ENCODE results near the gene TMEM185B. TPM values are rescaled to one million over a fixed set of nuclear protein-coding genes. Genes with fewer than 3 reads are reported as not detected.

TMEM185B gene
- total and polyA plus RNA-seq, 10 of the 15 experiments (the other 5 are each of a cell fraction or from before 2014, with no cell fraction given): 2.4 to 20.9 (median 14.5) TPM

GRCh38 chr2:120208381-120209353 is 14.5 kb downstream of the TMEM185B start:
- H3K36me3 ChIP-seq (ENCODE audit: control insufficient read depth in 2 of 2, insufficient read depth in 2 of 2, low read length in 1 of 2): no peaks in the 10 kb centered on the region
- TF ChIP-seq TCF3 (IDR thresholded peaks at IDR 0.05; ENCODE audit: borderline replicate concordance, insufficient read depth, low read depth, low read length): no peak
- no peak for TF ChIP-seq KLF5 (IDR thresholded peaks at IDR 0.05; ENCODE audit: partially characterized antibody)
- no peak overlapping the region for H3K27ac ChIP-seq (ENCODE audit: control insufficient read depth, insufficient read depth)
- BruUV-seq (replicated peaks): no TSS peak
- H3K27me3 ChIP-seq (replicated peaks in 1 of 2; ENCODE audit: control insufficient read depth in 2 of 2, insufficient read depth in 2 of 2, low read length in 1 of 2): no peaks in the 10 kb centered on the region
- in situ Hi-C loops (cut with MboI): loop anchor here (25.0 kb wide), 1 partner anchor 479 kb away; no protein-coding TSS in a partner anchor
- no peak overlapping the region for H3K4me2 ChIP-seq (ENCODE audit: control insufficient read depth, insufficient read depth)
- no peaks in the 10 kb centered on the region for H3K9me3 ChIP-seq (replicated peaks; ENCODE audit: control insufficient read depth, insufficient read depth, low read length)
- H3K9ac ChIP-seq (ENCODE audit: control insufficient read depth, insufficient read depth, low read length): no peak overlapping the region
- H2AFZ ChIP-seq (ENCODE audit: control insufficient read depth, low read depth, low read length): no peak overlapping the region
- RAD21 ChIA-PET (ENCODE audit: unreplicated experiment): interaction anchor here (6.3 kb wide), 1 partner anchor 104 kb away, joined by 50 read pairs; no protein-coding TSS in a partner anchor
- H3K4me3 ChIP-seq: no peak overlapping the region
- DNase-seq (ENCODE audit: low read depth, low spot score) (no peak), ATAC-seq (no peak), FAIRE-seq (no peak)
- 74% methylated on average over 10 of the region's 10 CpGs for WGBS (ENCODE audit: insufficient coverage, insufficient replicate concordance, low lambda C conversion rate, missing lambda C conversion rate)
- H3K4me1 ChIP-seq (ENCODE audit: control insufficient read depth, insufficient read depth, low read length): peaks cover 11% of the 10 kb centered on the region
- CTCF ChIA-PET: interaction anchor here (1.3 to 6.1 kb wide), 2 partner anchors 33 to 103 kb away, joined by 4 to 63 read pairs; no protein-coding TSS in a partner anchor
- no peaks in the 10 kb centered on the region for H3K79me2 ChIP-seq (ENCODE audit: control insufficient read depth, insufficient read depth, low read length)
- SMC1A ChIA-PET (ENCODE audit: uncharacterized antibody, unreplicated experiment): interaction anchor here (0.8 to 1.8 kb wide), 4 partner anchors 10 to 472 kb away, joined by 3 to 5 read pairs (median 4); no protein-coding TSS in a partner anchor
- POLR2A ChIA-PET: no interaction called here
- intact Hi-C loops (cut with micrococcal nuclease; ENCODE audit: unreplicated experiment): no loop called here
- H4K20me1 ChIP-seq (ENCODE audit: control insufficient read depth, insufficient read depth): no peaks in the 10 kb centered on the region

- no TSS peak for BruUV-seq (replicated peaks)
- ChIA-PET RAD21 (ENCODE audit: unreplicated experiment) (interaction anchor here (6.3 kb wide), 1 partner anchor 106 kb away, joined by 50 read pairs; no protein-coding TSS in a partner anchor), POLR2A (interaction anchor here (0.6 kb wide), 1 partner anchor 105 kb away, joined by 3 read pairs; no protein-coding TSS in a partner anchor), CTCF (interaction anchor here (0.8 to 6.1 kb wide), 7 partner anchors 9 to 118 kb away, joined by 3 to 63 read pairs (median 4); no protein-coding TSS in a partner anchor), SMC1A (ENCODE audit: uncharacterized antibody, unreplicated experiment) (interaction anchor here (1.2 to 3.3 kb wide), 3 partner anchors 10 to 107 kb away, joined by 3 to 29 read pairs (median 4); no protein-coding TSS in a partner anchor)
- ATAC-seq: peak; percentile 86
- WGBS (ENCODE audit: insufficient coverage, insufficient replicate concordance, low lambda C conversion rate, missing lambda C conversion rate): 41% methylated on average over 8 of the region's 8 CpGs
- Histone ChIP-seq H4K20me1 (ENCODE audit: control insufficient read depth, insufficient read depth) (no peaks in the 10 kb centered on the region), H3K4me1 (ENCODE audit: control insufficient read depth, insufficient read depth, low read length) (peaks cover 11% of the 10 kb centered on the region), H3K4me2 (ENCODE audit: control insufficient read depth, insufficient read depth) (no peak overlapping the region), H2AFZ (ENCODE audit: control insufficient read depth, low read depth, low read length) (no peak overlapping the region), H3K27ac (ENCODE audit: control insufficient read depth, insufficient read depth) (no peak overlapping the region), H3K9ac (ENCODE audit: control insufficient read depth, insufficient read depth, low read length) (no peak overlapping the region), H3K9me3 (replicated peaks; ENCODE audit: control insufficient read depth, insufficient read depth, low read length) (no peaks in the 10 kb centered on the region), H3K27me3 (replicated peaks in 1 of 2; ENCODE audit: control insufficient read depth in 2 of 2, insufficient read depth in 2 of 2, low read length in 1 of 2) (no peaks in the 10 kb centered on the region), H3K4me3 (no peak overlapping the region), H3K36me3 (ENCODE audit: control insufficient read depth in 2 of 2, insufficient read depth in 2 of 2, low read length in 1 of 2) (no peaks in the 10 kb centered on the region), H3K79me2 (ENCODE audit: control insufficient read depth, insufficient read depth, low read length) (no peaks in the 10 kb centered on the region)
- no peak for DNase-seq (ENCODE audit: low read depth, low spot score)
- no peak for TF ChIP-seq SMARCA5 (IDR thresholded peaks at IDR 0.05)
- TF ChIP-seq, protein P1, sequence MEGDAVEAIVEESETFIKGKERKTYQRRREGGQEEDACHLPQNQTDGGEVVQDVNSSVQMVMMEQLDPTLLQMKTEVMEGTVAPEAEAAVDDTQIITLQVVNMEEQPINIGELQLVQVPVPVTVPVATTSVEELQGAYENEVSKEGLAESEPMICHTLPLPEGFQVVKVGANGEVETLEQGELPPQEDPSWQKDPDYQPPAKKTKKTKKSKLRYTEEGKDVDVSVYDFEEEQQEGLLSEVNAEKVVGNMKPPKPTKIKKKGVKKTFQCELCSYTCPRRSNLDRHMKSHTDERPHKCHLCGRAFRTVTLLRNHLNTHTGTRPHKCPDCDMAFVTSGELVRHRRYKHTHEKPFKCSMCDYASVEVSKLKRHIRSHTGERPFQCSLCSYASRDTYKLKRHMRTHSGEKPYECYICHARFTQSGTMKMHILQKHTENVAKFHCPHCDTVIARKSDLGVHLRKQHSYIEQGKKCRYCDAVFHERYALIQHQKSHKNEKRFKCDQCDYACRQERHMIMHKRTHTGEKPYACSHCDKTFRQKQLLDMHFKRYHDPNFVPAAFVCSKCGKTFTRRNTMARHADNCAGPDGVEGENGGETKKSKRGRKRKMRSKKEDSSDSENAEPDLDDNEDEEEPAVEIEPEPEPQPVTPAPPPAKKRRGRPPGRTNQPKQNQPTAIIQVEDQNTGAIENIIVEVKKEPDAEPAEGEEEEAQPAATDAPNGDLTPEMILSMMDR (IDR thresholded peaks at IDR 0.05 in 2 of 3, conservative IDR thresholded peaks at IDR 0.05 in 1 of 3; ENCODE audit: control insufficient read depth in 2 of 3, extremely low read depth in 1 of 3, insufficient read depth in 1 of 3, low read depth in 3 of 3, low read length in 3 of 3): peak; percentile 52 to 64 (median 58)
- TF ChIP-seq IRF4 (IDR thresholded peaks at IDR 0.05; ENCODE audit: low read depth, low read length): no peak
- TF ChIP-seq SMC3 (IDR thresholded peaks at IDR 0.05; ENCODE audit: borderline replicate concordance, low read length): peak; percentile 62
- TF ChIP-seq RFX5 (IDR thresholded peaks at IDR 0.05; ENCODE audit: low read depth, low read length): no peak
- TF ChIP-seq NRF1 (conservative IDR thresholded peaks at IDR 0.05; ENCODE audit: low read depth, low read length): no peak
- peak; percentile 55 for TF ChIP-seq RAD21 (IDR thresholded peaks at IDR 0.05; ENCODE audit: insufficient read depth, low read depth, low read length)
- TF ChIP-seq BRCA1 (IDR thresholded peaks at IDR 0.05; ENCODE audit: low read depth, low read length): no peak
- TF ChIP-seq YY1 (IDR thresholded peaks at IDR 0.05; ENCODE audit: low read depth, low read length): 0 out of 2 replicates have a peak, but pooled peaks have one; percentile 17
- no peak for TF ChIP-seq TCF12 (IDR thresholded peaks at IDR 0.05; ENCODE audit: low read depth, low read length)
- no peak for FAIRE-seq
- intact Hi-C loops (cut with micrococcal nuclease; ENCODE audit: unreplicated experiment) (loop anchor here (1.0 kb wide), 1 partner anchor 107 kb away; no protein-coding TSS in a partner anchor), in situ Hi-C loops (cut with MboI) (loop anchor here (25.0 kb wide), 1 partner anchor 481 kb away; no protein-coding TSS in a partner anchor)
Measured at GRCh38 chr2:120206022-120206581, 17.1 kb downstream of the TMEM185B start.

Data from GM12878 (cell line).